CD14-positive monocyte (primary cell): ENCODE data around the gene PRMT5. TPM values are rescaled to one million over a fixed set of nuclear protein-coding genes. Genes with fewer than 3 reads are reported as not detected.

Experiments
- DNase-seq, 3 donors: peaks; one replicate each; pipeline ENCODE4 v3.0.0-alpha.2; 2011 to 2022
- H2AFZ ChIP-seq: 2 replicates; pipeline ENCODE4 v1.6.0; 2012; ENCODE audit warnings: mild to moderate bottlenecking, low read depth, low read length, inconsistent platforms; ENCODE audit not compliant: insufficient read depth, poor library complexity, severe bottlenecking
- H3K27ac ChIP-seq, 2 donors: 1 replicate in 1 of 2; 2 replicates in 1 of 2; pipeline ENCODE4 v1.5.1; 2012 to 2013; ENCODE audit warnings: low read length in 2 of 2, control low read depth in 1 of 2, inconsistent platforms in 1 of 2, low read depth in 1 of 2, mild to moderate bottlenecking in 1 of 2
- H3K27me3 ChIP-seq, 2 donors: one replicate each; pipeline versions ENCODE4 v1.6.0 to v1.6.1; 2011 to 2013; ENCODE audit warnings: low read length in 2 of 2; ENCODE audit not compliant: control insufficient read depth in 2 of 2, insufficient read depth in 2 of 2
- H3K36me3 ChIP-seq, 2 donors: replicated peaks in 1 of 2; 1 replicate in 1 of 2; 2 replicates in 1 of 2; pipeline versions ENCODE4 v1.5.1 to v1.6.1; 2012 to 2013; ENCODE audit warnings: low read length in 2 of 2, control low read depth in 1 of 2, inconsistent platforms in 1 of 2, mild to moderate bottlenecking in 1 of 2; ENCODE audit not compliant: insufficient read depth in 2 of 2, control insufficient read depth in 1 of 2
- H3K4me1 ChIP-seq, 2 donors: 1 replicate in 1 of 2; 2 replicates in 1 of 2; pipeline versions ENCODE4 v1.5.1 to v1.6.1; 2012 to 2013; ENCODE audit warnings: low read length in 2 of 2, control low read depth in 1 of 2, inconsistent platforms in 1 of 2, mild to moderate bottlenecking in 1 of 2, moderate library complexity in 1 of 2; ENCODE audit not compliant: insufficient read depth in 2 of 2, control insufficient read depth in 1 of 2
- H3K4me2 ChIP-seq: replicated peaks from 2 replicates; pipeline ENCODE3; 2012; ENCODE audit warnings: low read length, moderate library complexity, mild to moderate bottlenecking; ENCODE audit not compliant: poor library complexity, severe bottlenecking; ENCODE audit errors: extremely low read depth
- H3K4me3 ChIP-seq, 3 experiments: fragments of 200-600 bp in 1 of 3; sonication (generic) in 1 of 3; replicated peaks in 1 of 3; 1 replicate in 2 of 3; 2 replicates in 1 of 3; pipeline ENCODE4 v1.5.1; 2011 to 2013; ENCODE audit warnings: low read length in 3 of 3, mild to moderate bottlenecking in 3 of 3, control low read depth in 2 of 3, low read depth in 2 of 3, inconsistent platforms in 1 of 3, moderate library complexity in 1 of 3
- H3K79me2 ChIP-seq: 2 replicates; pipeline ENCODE4 v1.6.0; 2012; ENCODE audit warnings: mild to moderate bottlenecking, control low read depth, inconsistent platforms, low read length, moderate library complexity; ENCODE audit not compliant: insufficient read depth
- H3K9ac ChIP-seq: 2 replicates; pipeline ENCODE4 v1.6.0; 2017; ENCODE audit warnings: low read length, mild to moderate bottlenecking; ENCODE audit not compliant: insufficient read depth, poor library complexity, severe bottlenecking
- H3K9me3 ChIP-seq, 2 donors: replicated peaks in 1 of 2; 1 replicate in 1 of 2; 2 replicates in 1 of 2; pipeline versions ENCODE4 v1.5.1 to v1.6.1; 2012 to 2013; ENCODE audit warnings: low read length in 2 of 2, control low read depth in 1 of 2; ENCODE audit not compliant: control insufficient read depth in 1 of 2, insufficient read depth in 1 of 2
- H4K20me1 ChIP-seq: 2 replicates; pipeline ENCODE4 v1.6.0; 2012; ENCODE audit warnings: mild to moderate bottlenecking, low read length, control low read depth, moderate library complexity; ENCODE audit not compliant: insufficient read depth
- H3K27ac Mint-ChIP-seq, 7 donors: one replicate each; pipeline ENCODE4 v1.8.0; 2020; ENCODE audit warnings: mild to moderate bottlenecking in 7 of 7, mixed read lengths in 7 of 7, moderate library complexity in 6 of 7, inconsistent platforms in 2 of 7
- H3K27me3 Mint-ChIP-seq, 3 donors: one replicate each; pipeline ENCODE4 v1.8.0; 2021 to 2022; ENCODE audit warnings: low read depth in 3 of 3, mild to moderate bottlenecking in 3 of 3, mixed read lengths in 3 of 3, moderate library complexity in 3 of 3, inconsistent platforms in 1 of 3
- H3K36me3 Mint-ChIP-seq, 2 donors: one replicate each; pipeline ENCODE4 v1.8.0; 2020; ENCODE audit warnings: mixed read lengths in 2 of 2, inconsistent platforms in 1 of 2, mild to moderate bottlenecking in 1 of 2
- H3K4me1 Mint-ChIP-seq: one replicate; pipeline ENCODE4 v1.8.0; 2020; ENCODE audit warnings: mild to moderate bottlenecking, mixed read lengths
- H3K4me3 Mint-ChIP-seq, 2 donors: one replicate each; pipeline ENCODE4 v1.8.0; 2020; ENCODE audit warnings: mild to moderate bottlenecking in 2 of 2, mixed read lengths in 2 of 2, moderate library complexity in 1 of 2
- H3K9me3 Mint-ChIP-seq, 7 donors: one replicate each; pipeline ENCODE4 v1.8.0; 2020 to 2022; ENCODE audit warnings: mixed read lengths in 7 of 7, mild to moderate bottlenecking in 6 of 7, moderate library complexity in 6 of 7, inconsistent platforms in 2 of 7
- CTCF ChIP-seq: fragments of 200-600 bp; IDR thresholded peaks from one replicate; pipeline ENCODE4 v1.8.0; 2022; ENCODE audit warnings: antibody characterized with exemption, mild to moderate bottlenecking
- WGBS: methylation state at CpG from one replicate; pipeline ENCODE4 v1.1.5; 2013; ENCODE audit warnings: missing lambda C conversion rate; ENCODE audit not compliant: insufficient coverage; 5-methylcytosine and 5-hydroxymethylcytosine counted together
- intact Hi-C, 2 donors: fragments of 100-400 bp; cut with micrococcal nuclease; formaldehyde crosslinking; loops; one replicate each; pipeline versions ENCODE4 v1.15.0 to v1.15.1; 2023
- polyA plus RNA-seq, 3 donors: library from polyadenylated mRNA; depleted of rRNA in 1 of 3; unstranded in 2 of 3; stranded (reverse) in 1 of 3; fragments of 300-500 nt in 2 of 3; fragments of >200 nt in 1 of 3; fragmentation: Illumina TruSeq in 2 of 3; gene quantifications; 1 replicate in 2 of 3; 2 replicates in 1 of 3; pipeline ENCODE4 v1.2.3, GENCODE V29; 2012 to 2021

PRMT5 gene
- polyA plus RNA-seq, 3 donors: 38.7 to 44.4 (median 44.1) TPM

DNA sequence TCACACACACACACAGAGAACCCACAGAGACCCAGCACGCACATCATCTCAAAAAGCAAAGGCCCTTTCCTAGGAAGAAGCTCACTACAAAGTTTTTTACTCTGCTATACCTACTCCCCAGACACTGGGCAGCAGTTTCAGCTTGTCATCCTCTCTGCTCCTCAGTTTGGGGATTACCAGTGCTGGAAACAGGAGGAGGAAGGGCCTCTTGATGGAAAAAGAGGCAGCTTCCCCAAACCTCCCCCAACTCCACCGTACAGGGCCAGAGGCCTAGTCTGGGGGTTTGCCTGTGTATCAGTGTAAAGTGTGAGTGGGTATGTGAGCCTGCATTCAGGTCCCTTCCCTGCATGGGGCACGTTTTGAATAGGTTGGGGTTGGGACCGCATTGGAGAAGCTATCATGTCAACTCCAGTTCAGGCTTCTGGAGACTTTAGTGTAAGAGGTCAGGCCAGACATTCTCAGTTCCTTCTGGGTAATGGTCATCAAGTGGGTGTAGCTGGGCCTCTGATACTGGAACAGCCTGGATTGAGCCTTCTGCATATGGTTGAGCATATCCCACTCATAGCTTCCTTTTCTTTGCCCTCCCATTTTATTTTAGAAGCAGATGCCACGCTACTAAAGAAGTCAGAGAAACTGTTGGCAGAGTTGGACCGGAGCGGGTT is 45.0 kb downstream of the PRMT5 start:
- no peak overlapping the region for H3K4me3 Mint-ChIP-seq
- intact Hi-C loops: no loop called here
- Histone ChIP-seq H4K20me1 (no peaks in the 10 kb centered on the region), H3K27ac (no peak overlapping the region), H3K4me2 (no peak overlapping the region), H3K4me1 (peaks cover 12 to 15% of the 10 kb centered on the region in 2 donors), H3K27me3 (peaks cover 0 to 31% of the 10 kb centered on the region in 2 donors), H3K9me3 (no peaks in the 10 kb centered on the region), H3K79me2 (no peaks in the 10 kb centered on the region), H3K9ac (no peak overlapping the region), H3K4me3 (no peak overlapping the region), H2AFZ (no peak overlapping the region), H3K36me3 (peaks cover 3 to 4% of the 10 kb centered on the region in 2 donors)
- no peak for DNase-seq
- peaks cover 31 to 51% (median 33%) of the 10 kb centered on the region in 3 donors for H3K27me3 Mint-ChIP-seq
- H3K27ac Mint-ChIP-seq: no peak overlapping the region
- peaks cover 0 to 8% (median 3%) of the 10 kb centered on the region in 7 donors for H3K9me3 Mint-ChIP-seq
- peaks cover 30% of the 10 kb centered on the region for H3K4me1 Mint-ChIP-seq
- TF ChIP-seq CTCF: no peak
- peaks cover 4 to 10% of the 10 kb centered on the region in 2 donors for H3K36me3 Mint-ChIP-seq
- WGBS: 98% methylated on average over 6 of the region's 7 CpGs

DNA sequence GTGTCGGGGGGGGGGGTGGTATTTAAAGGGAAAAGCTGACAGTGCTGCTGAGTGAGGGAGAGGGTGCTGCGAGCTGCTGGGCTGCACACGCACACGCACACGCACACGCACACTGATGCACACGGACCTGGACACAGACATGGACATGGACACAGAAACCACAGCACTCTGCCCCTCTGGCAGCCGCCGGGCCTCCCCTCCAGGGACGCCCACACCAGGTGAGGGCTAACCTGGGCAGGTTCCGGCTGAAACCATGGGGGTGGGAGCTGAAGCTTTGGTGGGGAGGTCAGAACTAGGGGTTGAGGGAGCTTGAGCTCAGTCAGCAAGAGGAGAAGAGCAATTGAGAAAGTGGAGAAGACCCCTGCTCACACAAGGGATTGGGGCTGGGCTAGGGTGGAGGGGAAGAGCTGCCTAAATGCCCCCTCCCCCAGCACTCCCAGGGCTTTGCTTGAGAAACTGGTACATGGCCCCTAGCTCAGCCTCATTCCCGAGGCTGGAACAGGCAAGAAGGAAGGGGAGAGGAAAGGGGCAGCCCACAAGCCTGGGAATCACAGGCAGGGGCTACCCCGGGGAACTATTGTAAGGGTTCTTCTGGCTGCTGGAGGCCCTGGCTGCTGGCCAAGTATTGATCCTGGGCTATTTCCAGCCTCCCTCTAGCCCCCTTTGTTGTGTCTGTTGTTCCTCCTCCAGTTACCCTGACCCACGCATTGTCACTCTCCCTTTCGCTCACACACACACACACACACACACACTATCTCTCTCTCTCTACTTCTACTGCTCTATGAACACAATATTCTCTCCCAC is 45.8 kb downstream of the PRMT5 start, which contains the start of gene REM2:
REM2 (plus strand) TSS at position 50 of the 804 bp plus-strand sequence; CDS start at position 116, 66 bp downstream.
- Mint-ChIP-seq H3K27ac (no peak within 1 kb of the TSS), H3K36me3 (peaks cover 11 to 18% of the 10 kb centered on the region in 2 donors), H3K4me1 (peaks cover 37% of the 10 kb centered on the region), H3K27me3 (peaks cover 31 to 51% (median 33%) of the 10 kb centered on the region in 3 donors), H3K9me3 (peaks cover 0 to 8% (median 3%) of the 10 kb centered on the region in 7 donors), H3K4me3 (peak within 1 kb of the TSS in 1 of 2 donors; percentile 61)
- DNase-seq: no peak
- Histone ChIP-seq H3K27me3 (peaks cover 0 to 31% of the 10 kb centered on the region in 2 donors), H3K4me2 (no peak within 1 kb of the TSS), H3K9ac (no peak within 1 kb of the TSS), H3K36me3 (peaks cover 10 to 12% of the 10 kb centered on the region in 2 donors), H2AFZ (no peak within 1 kb of the TSS), H3K9me3 (no peaks in the 10 kb centered on the region), H3K4me3 (no peak within 1 kb of the TSS), H4K20me1 (no peaks in the 10 kb centered on the region), H3K27ac (no peak within 1 kb of the TSS), H3K79me2 (no peaks in the 10 kb centered on the region), H3K4me1 (peaks cover 12 to 21% of the 10 kb centered on the region in 2 donors)
- TF ChIP-seq CTCF: no peak
- intact Hi-C loops: no loop called here
- 77% methylated on average over 12 of the region's 15 CpGs for WGBS
